HG02943 (cell line): ENCODE measurements around the gene TSPAN10.

Experiments
- ATAC-seq: cut with Tn5 transposase; IDR thresholded peaks from one replicate; pipeline ENCODE4 v1.9.1; 2021; ENCODE audit warnings: mild to moderate bottlenecking, low read depth, moderate library complexity; ENCODE audit not compliant: unreplicated experiment

Gene TSPAN10

GRCh38 chr17:81684442-81684911 lies 47.5 kb downstream of the TSPAN10 start:
- ATAC-seq = no peak

- ATAC-seq = no peak
These were observed 48.1 kb downstream of the TSPAN10 start for GRCh38 chr17:81685108-81685507.

- no peak for ATAC-seq
These were observed 49.6 kb downstream of the TSPAN10 start for GRCh38 chr17:81686614-81687013.

- ATAC-seq = no peak
These were observed 51.0 kb downstream of the TSPAN10 start for GRCh38 chr17:81687770-81688541.

- ATAC-seq = no peak
These were observed 51.6 kb downstream of the TSPAN10 start for GRCh38 chr17:81688616-81689015.

GRCh38 chr17:81690066-81690465 lies 53.1 kb downstream of the TSPAN10 start:
- no peak for ATAC-seq

GRCh38 chr17:81690549-81690948 lies 53.6 kb downstream of the TSPAN10 start:
- ATAC-seq = no peak

GRCh38 chr17:81691196-81691595 lies 54.2 kb downstream of the TSPAN10 start:
- ATAC-seq = no peak

GRCh38 chr17:81691608-81692007 lies 54.6 kb downstream of the TSPAN10 start:
- ATAC-seq = no peak

- no peak for ATAC-seq
These were observed 56.7 kb downstream of the TSPAN10 start for GRCh38 chr17:81693509-81694210.

- ATAC-seq = no peak
These were observed 57.8 kb downstream of the TSPAN10 start for GRCh38 chr17:81694810-81695209.

- ATAC-seq = no peak
These were observed 58.2 kb downstream of the TSPAN10 start for GRCh38 chr17:81695211-81695610.

GRCh38 chr17:81695801-81696200 lies 58.8 kb downstream of the TSPAN10 start:
- ATAC-seq = no peak

- ATAC-seq = no peak
These were observed 59.4 kb downstream of the TSPAN10 start for GRCh38 chr17:81696218-81696941.

GRCh38 chr17:81697261-81698044 lies 60.5 kb downstream of the TSPAN10 start:
- ATAC-seq = no peak
